Fibroblast of the aortic adventitia (primary cell): Measurements from ENCODE around the gene GRIK4. TPM values are rescaled to one million over a fixed set of nuclear protein-coding genes. Genes with fewer than 3 reads are reported as not detected.

Source experiments
- DNase-seq: peaks from one replicate; pipeline ENCODE4 v3.0.0-alpha.2; 2010; ENCODE audit warnings: low read depth
- H3K4me3 ChIP-seq: 2 replicates; pipeline ENCODE4 v1.5.1; 2011; ENCODE audit warnings: low read depth, mild to moderate bottlenecking, control low read depth, low read length, moderate library complexity
- CTCF ChIP-seq: IDR thresholded peaks from 2 replicates; pipeline ENCODE4 v1.5.1; 2011; ENCODE audit warnings: mild to moderate bottlenecking, low read length, control low read depth, inconsistent platforms; ENCODE audit not compliant: insufficient read depth
- total RNA-seq: library from RNA; depleted of rRNA; stranded (reverse); fragments of >200 nt; gene quantifications from 2 replicates; pipeline ENCODE4 v1.2.3, GENCODE V29; 2012; ENCODE audit warnings: low replicate concordance

The GRIK4 gene
- total RNA-seq, 1 donor = not detected

DNA sequence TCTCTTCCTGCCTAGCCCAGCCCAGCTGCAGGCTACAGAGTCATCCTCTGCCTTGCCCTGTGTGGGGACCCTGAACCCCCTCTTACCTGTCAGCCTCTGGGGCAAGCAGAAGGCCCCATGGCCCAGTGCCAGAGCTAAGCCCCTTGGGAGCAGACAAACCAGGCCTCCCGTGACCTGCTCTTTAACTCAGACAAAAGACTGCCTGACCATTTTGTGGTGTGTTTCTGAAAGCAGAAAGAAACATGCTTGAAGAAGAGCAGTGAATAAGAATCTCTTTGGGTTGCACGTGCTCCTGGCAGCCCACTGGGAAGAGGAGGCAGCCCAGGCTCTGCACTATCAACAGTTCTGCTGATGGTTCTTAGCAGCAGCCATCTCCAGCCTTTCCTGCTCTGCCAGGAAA, 118.6 kb downstream of the GRIK4 start:
- H3K4me3 ChIP-seq = no peak overlapping the region
- no peak for TF ChIP-seq CTCF
- DNase-seq = no peak

GRCh38 chr11:120632579-120632978, 121.0 kb downstream of the GRIK4 start:
- TF ChIP-seq CTCF = no peak
- no peak overlapping the region for H3K4me3 ChIP-seq
- DNase-seq = no peak

- TF ChIP-seq CTCF = no peak
- DNase-seq = no peak
- H3K4me3 ChIP-seq = no peak overlapping the region
Measured at GRCh38 chr11:120633616-120634393, 122.3 kb downstream of the GRIK4 start.

- DNase-seq = no peak
- no peak overlapping the region for H3K4me3 ChIP-seq
- no peak for TF ChIP-seq CTCF
Measured at GRCh38 chr11:120634706-120635105, 123.2 kb downstream of the GRIK4 start.

DNA sequence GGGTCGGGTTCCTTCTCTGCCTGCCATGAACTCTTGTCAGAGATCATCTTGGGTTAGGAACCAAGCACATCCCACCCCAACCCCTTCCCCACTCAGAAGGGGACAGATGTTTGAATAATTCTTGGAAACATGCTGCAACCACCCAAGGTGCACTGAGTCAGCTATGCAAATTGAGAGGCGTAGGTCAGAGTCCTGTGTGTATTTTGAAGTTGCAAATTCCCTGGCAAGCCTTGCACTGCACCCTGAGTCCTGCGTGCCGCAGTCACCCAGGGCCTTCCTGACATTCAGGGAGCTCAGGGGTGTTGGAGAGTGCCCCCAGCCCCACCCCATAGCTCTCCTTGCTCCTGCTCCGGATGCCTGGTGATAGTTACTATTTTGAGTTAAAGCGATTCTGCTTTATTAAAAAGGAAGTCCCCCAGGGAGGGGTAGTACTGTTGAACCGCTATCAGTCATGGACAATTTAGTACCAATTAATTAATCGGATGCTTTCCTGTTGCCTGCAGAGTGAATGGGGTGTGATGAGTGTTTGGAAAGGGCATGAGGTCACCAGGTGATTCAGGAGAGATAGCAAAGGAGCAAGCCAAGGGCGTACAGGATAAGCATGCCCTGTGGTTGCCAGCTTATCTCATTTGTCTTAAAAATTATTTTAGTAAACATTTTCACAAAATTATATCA, 123.7 kb downstream of the GRIK4 start:
- no peak overlapping the region for H3K4me3 ChIP-seq
- TF ChIP-seq CTCF = no peak
- no peak for DNase-seq

DNA sequence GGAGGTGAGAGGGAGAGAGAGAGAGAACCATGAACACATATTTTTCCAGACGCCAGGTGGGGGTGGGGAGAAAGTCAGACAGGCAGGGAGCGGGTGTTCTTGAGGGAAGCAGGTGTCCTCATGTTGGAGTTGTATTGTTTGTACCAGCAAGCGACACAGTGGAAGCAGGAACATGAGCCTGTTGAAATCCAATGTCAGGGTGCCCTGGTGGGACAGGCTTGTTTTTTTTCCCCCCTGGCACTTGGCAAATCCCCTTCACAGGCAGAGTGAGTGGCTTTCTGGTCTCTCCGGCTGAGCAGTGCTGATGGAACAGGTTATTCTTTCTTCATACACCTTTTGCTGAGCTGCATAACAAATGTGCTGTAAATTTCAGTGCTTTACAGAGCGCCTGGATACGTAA, 125.6 kb downstream of the GRIK4 start:
- H3K4me3 ChIP-seq = no peak overlapping the region
- no peak for DNase-seq
- TF ChIP-seq CTCF = no peak
